NCI-H2029 (cell line): ENCODE data around the gene PHTF1.
A peak's percentile ranks its signal among the peaks of the same experiment; 100 is the strongest.
"Not testable (repeated sequence)": the region's sequence is repeated elsewhere in the genome, so short reads cannot be mapped to it uniquely, and the experiment has no call there.

Experiments
- DNase-seq: peaks from one replicate; lab custom pipeline; 2025; lab: John Stamatoyannopoulos, UW

PHTF1 gene

GRCh38 chr1:113777561-113777960 lies 18.3 kb upstream of the PHTF1 start:
- no peak for DNase-seq

GRCh38 chr1:113770031-113770430 lies 10.7 kb upstream of the PHTF1 start:
- DNase-seq = no peak

- no peak for DNase-seq
Observed at GRCh38 chr1:113769601-113769970, 10.3 kb upstream of the PHTF1 start.

GRCh38 chr1:113768916-113769600 lies 9.8 kb upstream of the PHTF1 start:
- no peak for DNase-seq

GRCh38 chr1:113765306-113766230 lies 6.3 kb upstream of the PHTF1 start:
- DNase-seq = no peak

- DNase-seq = no peak
Observed at GRCh38 chr1:113763661-113764060, 4.4 kb upstream of the PHTF1 start.

GRCh38 chr1:113761937-113762336 lies 2.7 kb upstream of the PHTF1 start:
- no peak for DNase-seq

- no peak for DNase-seq
Observed at GRCh38 chr1:113760102-113761080, 1.1 kb upstream of the PHTF1 start.

GRCh38 chr1:113758631-113759332 lies 504 bp downstream of the PHTF1 start:
- peak; percentile 18 for DNase-seq

GRCh38 chr1:113756461-113756860 lies 2.8 kb downstream of the PHTF1 start:
- no peak for DNase-seq

- DNase-seq = not testable (repeated sequence)
Observed at GRCh38 chr1:113753333-113753732, 6.0 kb downstream of the PHTF1 start.

GRCh38 chr1:113751516-113751915 lies 7.8 kb downstream of the PHTF1 start:
- DNase-seq = no peak

- no peak for DNase-seq
Observed at GRCh38 chr1:113751114-113751513, 8.2 kb downstream of the PHTF1 start.

- DNase-seq = no peak
Observed at GRCh38 chr1:113749402-113749801, 9.9 kb downstream of the PHTF1 start.

- DNase-seq = no peak
Observed at GRCh38 chr1:113747376-113747775, 11.9 kb downstream of the PHTF1 start.

- no peak for DNase-seq
Observed at GRCh38 chr1:113745425-113745824, 13.9 kb downstream of the PHTF1 start.

- no peak for DNase-seq
Observed at GRCh38 chr1:113744114-113744513, 15.2 kb downstream of the PHTF1 start.

- no peak for DNase-seq
Observed at GRCh38 chr1:113742515-113742914, 16.8 kb downstream of the PHTF1 start.

- no peak for DNase-seq
Observed at GRCh38 chr1:113734357-113735055, 24.8 kb downstream of the PHTF1 start.

GRCh38 chr1:113732802-113733201 lies 26.5 kb downstream of the PHTF1 start:
- no peak for DNase-seq

- DNase-seq = no peak
Observed at GRCh38 chr1:113721010-113721409, 38.3 kb downstream of the PHTF1 start.
